ENCODE data around the gene ENC1.

ENC1 gene

DNA sequence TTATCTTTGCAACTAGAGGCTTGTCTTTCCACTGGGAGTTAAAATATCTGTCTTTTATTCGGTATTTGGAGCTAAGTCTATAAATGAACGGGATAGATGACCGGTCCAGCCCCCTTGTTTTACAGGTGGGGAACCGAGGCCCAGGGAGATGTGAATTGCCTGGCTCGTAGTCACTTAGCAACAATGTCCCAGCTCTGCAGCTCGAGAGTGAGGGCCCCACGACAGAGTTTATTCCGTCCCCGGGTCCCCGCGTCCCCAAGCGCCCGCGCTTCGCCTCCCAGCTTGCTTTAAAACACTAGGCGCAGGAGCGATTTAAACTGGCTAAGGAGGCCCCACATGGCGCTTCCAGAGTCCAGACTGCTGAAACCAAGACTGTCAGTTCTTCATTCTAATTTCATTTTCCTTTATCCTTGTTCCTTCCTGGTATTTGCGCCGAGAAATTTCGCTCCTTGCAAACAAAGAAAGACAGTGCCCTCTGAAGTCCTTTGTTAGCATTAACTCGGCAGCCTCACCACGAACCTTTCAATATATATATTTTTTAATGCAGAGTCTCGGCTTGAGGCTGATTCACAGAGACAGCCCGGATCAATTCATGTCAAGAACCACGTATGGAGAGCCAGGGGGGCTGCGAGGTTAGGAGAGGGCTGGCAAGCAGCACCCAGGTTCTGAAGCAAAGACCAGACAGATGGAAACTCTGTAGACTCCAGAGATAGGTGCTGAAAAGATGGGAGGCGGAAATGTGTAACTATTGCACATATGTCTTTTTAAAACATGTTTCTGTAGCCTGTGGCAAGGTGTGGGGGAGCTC lies 1.4 kb upstream of the ENC1 start:
- Histone ChIP-seq H3K9me2 (replicated peaks; ENCODE audit: insufficient read depth, low read length) (no peaks in the 10 kb centered on the region), H3F3A (ENCODE audit: insufficient read depth) (0 out of 2 replicates have a peak, but pooled peaks cover 5% of the 10 kb centered on the region), H3K4me3 (ENCODE audit: insufficient read depth, low read length, poor library complexity, severe bottlenecking) (no peak overlapping the region), H4K20me1 (ENCODE audit: low read depth, low read length) (no peaks in the 10 kb centered on the region), H2AFZ (ENCODE audit: low read depth, low read length, severe bottlenecking) (no peak overlapping the region), H3K9ac (ENCODE audit: low read length) (no peak overlapping the region), H3K9me3 (ENCODE audit: insufficient read depth, low read length) (no peaks in the 10 kb centered on the region), H3K27ac (ENCODE audit: low read depth, low read length) (no peak overlapping the region), H3K4me2 (ENCODE audit: low read depth, low read length, poor library complexity, severe bottlenecking) (peak overlapping the region; percentile 31), H3K79me2 (ENCODE audit: insufficient read depth, low read length) (no peaks in the 10 kb centered on the region), H3K36me3 (ENCODE audit: low read length) (no peaks in the 10 kb centered on the region), H3K27me3 (ENCODE audit: low read length) (no peaks in the 10 kb centered on the region)
- TF ChIP-seq EZH2phosphoT487 (conservative IDR thresholded peaks at IDR 0.05; ENCODE audit: low read length) (no peak), CTCF (IDR thresholded peaks at IDR 0.05; ENCODE audit: insufficient read depth, low read length, poor library complexity, severe bottlenecking) (peak; percentile 21)

DNA sequence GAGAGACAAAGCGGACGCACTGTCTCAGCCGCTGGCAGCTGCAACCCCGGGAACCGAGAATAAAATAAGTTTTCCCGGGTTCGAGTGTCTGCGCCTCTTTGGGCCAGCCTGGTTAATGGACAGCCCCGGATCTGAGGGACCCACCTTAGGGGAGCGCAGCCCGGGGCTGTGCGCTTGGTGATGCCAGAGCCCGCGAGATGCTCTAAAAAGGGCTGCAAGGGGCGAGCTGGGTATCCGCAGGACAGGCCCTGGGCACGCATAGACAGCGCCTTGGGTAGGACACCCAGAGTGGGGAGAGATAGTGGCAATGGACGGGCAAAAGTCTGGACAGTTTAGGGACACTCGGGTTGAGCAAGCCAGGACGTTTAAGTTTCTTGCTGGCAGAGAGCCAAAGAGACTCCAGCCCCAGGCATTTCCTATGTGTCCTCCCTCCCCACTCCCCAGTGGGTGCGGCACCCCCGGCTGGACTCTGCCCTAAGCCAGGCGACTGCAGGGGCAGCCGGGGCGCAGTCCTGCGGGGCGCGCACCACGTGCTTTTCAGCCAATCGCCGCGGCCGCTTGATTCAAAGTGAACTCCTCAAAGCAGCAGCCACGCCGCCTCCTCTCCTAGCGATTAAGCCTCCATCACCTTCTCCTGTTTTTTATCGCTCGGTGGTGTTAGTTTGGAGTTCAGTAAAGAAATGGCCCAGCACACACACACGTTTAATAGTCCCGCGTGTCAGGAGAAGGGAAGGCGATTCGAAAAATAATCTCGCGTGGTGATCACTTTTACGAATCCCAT lies 616 bp upstream of the ENC1 start:
- Histone ChIP-seq H3K9ac (ENCODE audit: low read length) (peak overlapping the region; percentile 45; the same call in 1 of the 2 replicates), H3K9me3 (ENCODE audit: insufficient read depth, low read length) (no peaks in the 10 kb centered on the region), H3K9me2 (replicated peaks; ENCODE audit: insufficient read depth, low read length) (no peaks in the 10 kb centered on the region), H3K4me3 (ENCODE audit: insufficient read depth, low read length, poor library complexity, severe bottlenecking) (peak overlapping the region; percentile 36), H3K36me3 (ENCODE audit: low read length) (no peaks in the 10 kb centered on the region), H3K79me2 (ENCODE audit: insufficient read depth, low read length) (no peaks in the 10 kb centered on the region), H3K4me2 (ENCODE audit: low read depth, low read length, poor library complexity, severe bottlenecking) (peak overlapping the region; percentile 58), H3F3A (ENCODE audit: insufficient read depth) (0 out of 2 replicates have a peak, but pooled peaks cover 5% of the 10 kb centered on the region), H3K27me3 (ENCODE audit: low read length) (no peaks in the 10 kb centered on the region), H3K27ac (ENCODE audit: low read depth, low read length) (no peak overlapping the region), H2AFZ (ENCODE audit: low read depth, low read length, severe bottlenecking) (no peak overlapping the region), H4K20me1 (ENCODE audit: low read depth, low read length) (no peaks in the 10 kb centered on the region)
- no peak for TF ChIP-seq EZH2phosphoT487 (conservative IDR thresholded peaks at IDR 0.05; ENCODE audit: low read length)
- TF ChIP-seq CTCF (IDR thresholded peaks at IDR 0.05; ENCODE audit: insufficient read depth, low read length, poor library complexity, severe bottlenecking), result no peak

- no peak for TF ChIP-seq EZH2phosphoT487 (conservative IDR thresholded peaks at IDR 0.05; ENCODE audit: low read length)
- TF ChIP-seq CTCF (IDR thresholded peaks at IDR 0.05; ENCODE audit: insufficient read depth, low read length, poor library complexity, severe bottlenecking), result no peak
- H3K9me2 ChIP-seq (replicated peaks; ENCODE audit: insufficient read depth, low read length), result no peaks in the 10 kb centered on the region
- H2AFZ ChIP-seq (ENCODE audit: low read depth, low read length, severe bottlenecking), result no peak overlapping the region
- peak overlapping the region; percentile 58 for H3K4me2 ChIP-seq (ENCODE audit: low read depth, low read length, poor library complexity, severe bottlenecking)
- H3K9ac ChIP-seq (ENCODE audit: low read length), result peak overlapping the region; percentile 45
- H4K20me1 ChIP-seq (ENCODE audit: low read depth, low read length), result no peaks in the 10 kb centered on the region
- no peaks in the 10 kb centered on the region for H3K9me3 ChIP-seq (ENCODE audit: insufficient read depth, low read length)
- peak overlapping the region; percentile 36 for H3K4me3 ChIP-seq (ENCODE audit: insufficient read depth, low read length, poor library complexity, severe bottlenecking)
- H3K79me2 ChIP-seq (ENCODE audit: insufficient read depth, low read length), result no peaks in the 10 kb centered on the region
- no peak overlapping the region for H3K27ac ChIP-seq (ENCODE audit: low read depth, low read length)
- 0 out of 2 replicates have a peak, but pooled peaks cover 5% of the 10 kb centered on the region for H3F3A ChIP-seq (ENCODE audit: insufficient read depth)
- H3K27me3 ChIP-seq (ENCODE audit: low read length), result no peaks in the 10 kb centered on the region
- no peaks in the 10 kb centered on the region for H3K36me3 ChIP-seq (ENCODE audit: low read length)
Observed at GRCh38 chr5:74639807-74640449, 600 bp downstream of the ENC1 start.
